SIG-M5 treated with dmso at 0.1 percent for 504 hours (cell line): Measurements from ENCODE around the gene FOCAD.

Source experiments
- DNase-seq: peaks from one replicate; lab custom pipeline; 2025; ENCODE audit not compliant: unreplicated experiment; lab: John Stamatoyannopoulos, UW

FOCAD gene

DNA sequence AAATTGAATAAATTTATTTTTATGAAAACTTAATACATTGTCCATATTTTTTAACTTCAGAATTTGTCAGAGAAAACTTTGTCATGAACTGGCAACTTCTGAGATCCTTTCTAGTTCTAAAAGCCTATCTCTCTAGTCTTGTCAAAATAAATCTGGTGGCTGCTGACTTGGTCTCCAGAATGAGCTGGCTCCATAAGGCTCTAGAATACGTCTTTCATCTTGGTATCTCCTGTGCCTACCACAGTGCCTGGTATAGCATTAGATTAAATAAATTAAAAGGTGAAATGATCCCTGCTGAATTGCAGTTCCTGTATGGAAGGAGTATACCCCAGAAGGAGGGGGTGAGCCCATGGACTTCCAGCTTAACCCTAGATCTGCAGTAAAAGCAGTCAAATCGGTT is 2.6 kb upstream of the FOCAD start:
- no peak for DNase-seq

DNA sequence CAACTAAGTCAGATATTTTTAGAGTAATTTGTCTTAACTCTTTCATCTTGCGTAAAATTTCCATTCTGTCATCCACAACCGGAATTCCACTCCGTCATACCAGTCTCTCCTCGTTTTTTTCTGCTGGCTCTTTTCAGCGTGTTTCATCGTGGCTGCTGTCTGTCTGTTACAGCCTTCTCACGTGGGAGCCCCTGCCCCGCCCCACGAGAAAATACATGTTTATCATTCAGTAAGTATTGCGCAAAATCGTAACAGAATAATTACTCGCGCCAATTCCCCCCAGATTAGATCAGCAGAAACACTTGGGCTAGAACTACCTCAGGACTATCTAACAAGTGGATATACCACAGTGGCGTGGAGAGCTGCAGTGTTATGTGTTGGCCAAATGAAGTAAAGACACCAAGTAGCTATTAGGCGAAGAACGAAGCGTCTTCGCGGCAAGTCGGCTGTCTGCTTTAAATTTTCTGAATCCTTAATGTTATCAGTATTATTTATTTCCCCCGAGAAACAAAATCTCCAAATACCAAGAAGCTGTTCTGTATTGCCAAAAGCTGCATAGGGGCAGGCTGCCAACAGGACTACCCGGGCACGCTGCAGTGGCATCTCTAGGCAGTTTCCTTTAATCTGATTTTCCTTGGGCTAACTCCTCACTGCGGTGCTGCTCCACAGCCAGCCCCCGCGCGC is 566 bp upstream of the FOCAD start:
- peak; percentile 66 for DNase-seq

DNA sequence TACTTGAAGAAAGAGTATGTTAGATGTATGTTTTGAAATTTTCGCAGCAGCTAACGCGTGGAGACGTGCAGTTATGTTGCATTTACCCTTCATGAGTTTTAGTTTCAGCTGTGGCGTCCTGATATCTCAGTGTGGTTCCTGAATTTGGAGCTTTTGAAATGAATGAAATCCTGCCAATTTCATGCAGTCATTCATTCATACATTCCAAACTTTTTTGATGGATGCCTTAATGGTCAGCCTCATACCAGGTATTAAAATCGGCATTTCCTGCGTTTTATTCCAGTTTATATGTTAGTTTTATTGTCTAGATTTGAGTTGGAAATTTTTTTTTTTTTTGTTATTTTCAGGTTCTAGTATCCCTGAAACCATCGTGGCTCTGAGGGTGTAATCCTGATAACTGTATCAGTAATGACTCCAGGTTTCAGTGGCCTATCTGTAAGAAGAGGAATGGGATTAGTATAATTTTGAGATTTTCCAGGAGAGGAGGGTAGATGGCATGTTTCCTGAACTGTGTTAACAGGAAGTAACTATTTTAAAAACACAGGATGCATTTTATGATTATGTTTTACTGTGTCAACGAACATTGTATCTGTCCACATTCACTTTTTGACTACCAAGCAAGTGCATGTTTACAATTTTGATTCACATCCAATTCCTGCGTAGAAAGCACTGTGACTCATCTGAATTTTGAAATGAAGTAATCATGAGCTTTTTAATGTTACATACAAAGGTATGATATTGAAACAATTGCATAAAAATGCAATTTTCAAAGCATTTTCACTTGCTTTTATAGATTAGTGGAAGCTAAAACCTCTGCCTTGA is 1.0 kb downstream of the FOCAD start:
- peak; percentile 7 for DNase-seq

DNA sequence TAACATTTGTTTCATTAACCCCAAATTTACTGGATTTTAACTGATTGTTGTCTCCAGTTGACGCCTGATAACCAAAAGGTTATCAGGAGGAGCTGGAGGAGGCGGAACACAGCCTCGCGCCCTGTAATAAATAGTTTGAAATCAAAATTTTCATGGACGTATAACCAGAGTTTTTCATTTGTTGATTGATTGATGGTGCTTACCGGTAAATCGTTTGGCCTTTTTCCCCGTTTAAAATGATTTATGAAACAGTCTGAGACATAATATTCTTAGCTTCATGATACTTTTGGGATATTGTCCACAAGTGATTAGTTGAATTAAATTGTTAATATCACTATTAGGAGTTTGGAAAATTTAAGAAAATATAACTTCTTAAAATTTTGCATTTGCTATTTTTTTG is 1.7 kb downstream of the FOCAD start:
- no peak for DNase-seq

DNA sequence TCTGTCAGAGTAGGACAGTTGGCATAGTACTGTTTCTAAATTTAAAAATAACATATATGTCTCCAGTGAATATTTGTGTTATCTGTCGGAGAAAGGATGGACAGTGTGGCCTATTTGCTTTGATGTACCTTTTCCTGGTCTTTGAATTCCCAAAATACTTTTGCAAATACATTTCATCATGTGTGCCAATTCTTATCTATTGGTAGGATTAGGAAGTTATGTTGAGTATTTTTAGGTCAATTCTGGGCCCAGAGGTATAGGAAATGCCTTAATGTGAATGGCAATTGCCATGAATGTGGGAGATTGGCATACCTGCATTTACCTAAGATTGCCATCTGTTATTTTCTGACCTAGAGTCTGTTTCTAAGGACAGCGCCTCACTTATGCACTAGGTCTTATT is 5.8 kb downstream of the FOCAD start:
- DNase-seq, result no peak

DNA sequence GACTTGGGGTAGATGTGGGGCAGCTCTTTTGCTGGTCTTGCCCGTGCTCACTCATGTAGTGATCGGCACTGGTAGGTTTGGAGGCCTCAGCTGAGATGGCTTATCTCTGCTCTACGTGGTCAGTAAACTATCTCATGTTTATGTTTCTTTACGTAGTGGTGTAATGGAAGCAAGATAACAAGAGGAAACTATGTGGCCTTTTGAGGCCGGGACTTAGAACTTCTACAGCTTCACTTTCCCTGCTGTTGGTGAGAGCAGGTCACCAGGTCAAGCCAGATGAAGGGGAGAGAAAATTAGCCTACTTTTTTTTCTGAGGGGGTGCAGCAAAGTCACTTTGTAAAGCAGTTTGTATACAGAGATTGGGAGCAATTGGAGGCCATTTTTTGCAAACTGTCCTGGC is 8.5 kb downstream of the FOCAD start:
- DNase-seq, result no peak

DNA sequence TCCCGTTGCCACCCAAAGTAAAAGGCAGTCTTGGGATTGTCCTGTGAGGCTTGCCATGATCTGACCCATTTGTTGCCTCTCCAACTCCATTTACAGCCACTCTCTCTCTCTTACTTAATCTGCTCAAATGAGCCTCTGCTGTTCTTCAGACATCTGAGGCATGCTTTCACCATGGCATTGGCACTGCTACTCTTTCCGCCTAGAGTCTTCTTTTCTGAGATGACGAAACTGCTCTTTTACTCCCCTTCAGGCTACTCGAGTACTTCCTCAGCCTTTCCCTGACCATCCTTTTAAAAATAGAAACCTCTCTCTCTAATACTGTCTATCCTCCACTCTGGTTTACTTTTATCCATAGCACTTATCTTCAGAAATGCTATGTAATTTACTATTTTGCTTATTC is 9.0 kb downstream of the FOCAD start:
- DNase-seq, result peak; percentile 51

DNA sequence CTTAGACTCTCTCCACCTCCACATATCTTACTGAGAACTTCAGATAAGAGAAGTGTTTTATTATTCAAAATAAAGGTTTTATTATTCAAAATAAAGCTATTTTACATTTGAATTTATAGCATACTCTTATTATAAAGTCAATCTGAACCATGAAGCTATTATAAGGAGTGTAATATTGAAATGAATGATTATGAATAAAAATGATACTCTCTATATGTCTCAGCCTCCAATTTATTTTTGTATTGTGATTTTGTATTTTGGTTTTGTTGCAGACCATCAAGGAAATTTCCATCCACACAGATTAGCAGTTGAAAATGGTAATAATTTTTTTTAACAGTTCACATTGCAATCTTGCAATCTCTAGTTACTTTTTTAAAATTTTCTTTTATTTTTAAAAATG is 10.2 kb downstream of the FOCAD start:
- no peak for DNase-seq

DNA sequence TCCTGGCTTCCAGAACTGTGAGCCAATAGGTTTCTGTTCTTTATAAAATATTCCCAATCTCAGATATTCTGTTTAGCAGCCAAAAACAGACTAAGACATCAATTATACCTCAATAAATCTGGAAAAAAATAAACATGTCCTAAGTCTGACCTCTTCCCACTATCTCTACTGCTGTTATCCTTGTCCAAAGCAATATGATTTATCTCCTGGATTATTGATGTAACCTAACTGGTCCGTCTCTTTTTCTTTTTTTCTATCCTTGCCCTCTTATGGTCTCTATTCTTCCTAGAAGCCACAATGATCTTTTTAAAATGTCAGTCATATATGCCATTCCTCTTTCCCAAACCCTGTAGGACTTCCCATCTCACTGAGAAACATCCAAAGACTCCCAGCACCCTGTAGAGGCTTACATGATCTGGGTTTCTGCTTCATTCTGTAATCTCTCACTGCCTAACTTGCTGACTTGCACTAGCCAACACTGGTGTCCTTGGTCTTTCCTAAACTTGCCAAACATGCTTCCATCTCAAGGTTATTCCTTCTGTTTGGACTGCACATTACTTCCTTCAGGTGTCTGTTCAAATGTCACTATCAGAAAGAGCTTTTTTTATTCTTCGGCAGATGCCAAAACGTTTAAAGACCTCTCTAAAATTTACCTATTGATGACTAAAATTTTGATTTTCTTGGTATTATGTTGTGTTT is 13.1 kb downstream of the FOCAD start:
- DNase-seq, result no peak

DNA sequence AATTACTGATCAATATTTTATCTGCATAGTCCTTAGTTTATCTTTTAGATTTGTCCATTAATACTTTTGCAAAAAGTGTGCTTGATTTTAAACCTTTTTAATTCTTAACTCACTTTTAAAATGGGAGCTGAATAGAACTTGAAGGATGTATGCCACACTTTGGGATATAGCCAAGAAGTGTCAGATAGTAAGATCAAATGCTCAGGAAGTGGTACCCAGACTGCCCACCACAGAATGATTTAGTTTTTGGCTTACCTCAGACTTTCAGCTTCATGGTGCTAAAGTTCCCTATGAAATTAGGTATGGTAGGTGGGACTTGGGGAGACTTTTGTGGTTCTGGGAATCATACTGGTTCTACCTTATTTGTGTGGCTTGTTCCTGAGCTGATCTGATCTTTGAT is 14.7 kb downstream of the FOCAD start:
- DNase-seq, result no peak

DNA sequence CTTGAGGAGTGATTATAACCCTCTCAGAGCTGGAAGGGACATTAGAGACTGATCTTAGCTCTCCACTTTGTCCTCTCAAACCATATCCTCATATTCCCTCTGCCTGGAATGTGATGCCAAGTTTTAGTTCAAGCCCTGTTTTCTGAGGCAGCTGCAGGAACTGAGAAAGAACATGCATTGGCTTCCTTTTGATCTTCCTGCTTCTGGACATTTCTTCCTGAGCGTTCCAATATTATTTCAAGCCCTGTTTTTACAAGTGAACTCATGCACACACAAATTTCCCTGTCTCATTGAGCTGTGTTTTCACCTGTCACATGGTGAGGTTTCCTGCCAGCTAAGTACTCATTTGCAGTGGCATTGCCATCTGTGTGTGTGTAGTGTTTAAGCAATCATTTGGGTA is 17.0 kb downstream of the FOCAD start:
- DNase-seq, result no peak

DNA sequence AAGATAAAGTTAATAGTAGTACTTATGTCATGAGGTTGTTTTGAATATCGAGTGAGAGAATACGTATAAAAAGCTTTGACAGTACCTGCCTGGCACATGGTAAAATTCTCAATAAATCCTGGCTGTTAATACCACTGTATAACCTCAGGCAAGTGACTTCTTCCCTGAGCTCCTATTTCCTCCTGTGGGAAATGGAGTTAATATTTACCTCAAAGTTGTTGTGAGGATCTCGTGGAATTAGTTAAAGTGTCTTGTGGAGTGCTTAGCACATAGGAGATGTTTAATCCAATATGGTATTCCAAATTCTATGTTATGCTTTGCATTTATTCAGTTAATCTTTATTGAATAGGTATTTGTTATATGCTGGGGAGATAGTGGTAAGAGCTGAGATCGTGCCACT is 18.5 kb downstream of the FOCAD start:
- no peak for DNase-seq

DNA sequence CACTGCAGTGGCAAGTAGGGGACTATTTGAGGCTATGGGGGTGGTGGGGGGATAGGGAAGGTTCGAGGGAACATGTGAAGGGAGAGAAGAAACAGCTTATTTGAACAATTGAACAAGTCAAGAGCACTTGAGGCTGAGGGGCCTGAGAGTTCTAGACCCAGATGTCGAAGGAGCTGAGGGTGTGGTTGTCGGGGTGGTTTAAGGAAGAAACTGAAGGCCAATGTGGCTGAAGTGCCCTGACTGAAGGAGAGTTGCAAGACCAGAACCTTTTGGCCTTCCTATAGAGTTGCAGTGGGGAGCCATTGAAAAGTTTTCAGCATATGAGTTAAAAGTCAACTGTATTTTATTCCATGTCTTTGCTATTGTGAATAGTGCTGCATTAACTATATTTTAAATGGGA is 19.1 kb downstream of the FOCAD start:
- no peak for DNase-seq

DNA sequence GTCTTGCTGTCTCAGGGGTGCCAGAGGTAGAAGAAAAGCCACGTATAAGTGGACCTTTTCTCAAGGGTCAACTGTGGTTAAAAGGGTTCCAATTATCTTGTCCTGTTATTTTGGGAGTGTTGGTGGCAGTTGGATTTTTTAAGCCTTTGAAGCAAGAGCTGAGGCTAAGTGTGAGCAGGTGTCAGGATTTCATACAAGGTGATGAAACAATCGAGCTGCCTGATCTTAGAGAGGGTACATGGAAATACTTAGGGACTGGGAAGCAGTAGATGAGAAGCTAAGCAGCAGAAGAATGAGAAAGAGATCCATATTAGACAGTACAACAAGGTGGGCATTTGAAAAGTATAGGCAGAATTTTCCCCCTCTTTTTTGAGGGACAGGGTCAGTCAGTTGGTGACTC is 23.6 kb downstream of the FOCAD start:
- DNase-seq, result no peak

DNA sequence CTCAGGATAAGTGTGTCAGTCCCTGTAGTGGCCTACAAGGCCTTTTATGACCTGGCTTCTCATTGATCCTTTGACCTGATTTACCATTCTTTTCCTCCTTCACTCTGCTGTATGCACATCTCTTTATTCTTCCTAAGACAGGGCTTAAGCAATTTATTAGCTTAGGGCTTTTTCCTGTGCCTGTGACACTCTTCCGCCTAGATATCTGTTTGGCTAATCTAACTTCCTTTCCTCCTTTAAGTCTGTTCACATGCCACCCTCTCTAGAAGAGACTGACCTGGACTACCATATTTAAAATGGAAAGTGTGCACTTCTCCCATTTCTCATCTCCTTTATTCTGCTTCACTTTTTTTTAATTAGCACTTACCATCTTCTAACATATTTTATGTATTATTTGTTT is 29.1 kb downstream of the FOCAD start:
- DNase-seq, result no peak

DNA sequence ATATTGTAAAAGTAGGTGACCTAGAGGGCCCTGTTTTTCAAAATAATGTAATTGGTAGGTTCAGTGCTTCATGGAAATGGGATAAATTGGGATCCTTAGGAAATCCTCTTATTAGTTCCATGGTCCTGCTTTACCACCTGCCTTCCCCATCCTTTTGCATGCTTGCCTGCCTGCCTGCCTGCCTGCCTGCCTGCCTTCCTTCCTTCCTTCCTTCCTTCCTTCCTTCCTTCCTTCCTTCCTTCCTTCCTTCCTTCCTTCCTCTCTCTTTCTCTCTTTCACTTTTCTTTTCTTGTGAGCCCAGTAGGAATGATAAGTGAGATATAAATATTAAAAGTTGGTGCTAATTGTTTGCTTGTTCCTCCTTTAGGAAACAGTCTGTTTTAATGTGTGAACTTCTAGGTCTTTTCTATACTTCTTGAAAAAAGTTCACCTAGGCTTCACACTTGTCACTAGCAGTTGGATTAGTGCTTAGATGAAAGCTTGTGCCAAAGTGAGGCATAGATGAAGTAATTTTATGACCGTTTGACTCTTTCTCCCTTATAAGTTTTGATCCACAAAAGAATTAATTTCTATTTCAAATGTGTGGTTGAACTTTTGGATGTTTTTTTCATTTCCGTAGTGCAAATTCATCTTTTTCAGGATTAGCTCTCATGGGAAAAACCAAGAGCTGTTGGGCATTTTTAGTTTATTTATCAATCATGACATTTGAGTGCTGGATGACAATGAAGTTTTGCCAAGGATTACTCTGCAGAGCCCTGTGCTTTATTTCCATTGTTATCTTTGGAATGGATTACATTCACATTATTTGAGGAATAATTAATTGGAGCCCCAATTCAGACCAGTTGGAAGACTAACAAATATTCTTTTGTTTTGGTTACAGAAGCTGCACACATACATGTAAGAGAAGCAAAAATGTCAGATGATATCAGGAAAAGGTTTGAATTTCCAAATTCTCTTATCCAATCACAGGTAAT is 30.7 kb downstream of the FOCAD start:
- DNase-seq, result no peak

DNA sequence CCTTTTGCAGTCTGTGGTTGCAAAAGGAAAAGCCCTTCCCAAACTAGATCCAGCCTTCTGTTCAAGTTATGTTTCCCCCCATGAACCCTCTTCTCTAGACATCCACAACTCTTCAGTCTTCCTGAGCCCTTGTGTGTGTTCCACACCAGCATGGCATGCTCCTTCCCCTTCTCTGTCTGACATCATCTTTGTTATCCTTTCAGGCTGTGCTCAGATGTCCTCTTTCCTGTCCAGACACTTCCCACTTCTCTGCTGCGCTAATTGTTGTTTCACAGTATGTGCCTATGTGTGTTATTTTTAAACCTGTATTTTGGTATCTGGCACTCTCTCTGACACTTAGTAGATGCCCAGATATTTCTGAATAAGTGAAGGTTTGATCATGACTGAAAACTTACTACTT is 38.2 kb downstream of the FOCAD start:
- peak; percentile 8 for DNase-seq

DNA sequence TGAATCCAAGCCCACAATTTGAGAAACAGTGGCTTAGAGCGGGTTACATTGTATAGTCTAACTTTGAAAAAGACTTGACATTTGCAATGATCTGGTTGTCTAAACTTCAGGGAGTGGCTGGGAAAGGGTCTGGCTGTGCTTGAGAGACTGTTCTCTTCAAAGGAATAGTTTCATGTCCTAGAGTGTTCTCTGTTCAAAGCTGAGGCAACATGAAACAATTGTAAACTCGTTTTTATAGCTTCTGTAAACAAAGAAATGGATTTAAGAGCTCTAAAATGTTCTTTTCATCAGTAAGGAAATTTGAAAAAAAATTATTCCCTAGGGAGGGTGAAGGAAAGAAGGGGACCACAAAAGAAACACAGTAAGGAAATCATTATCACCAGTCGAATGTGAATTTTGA is 41.6 kb downstream of the FOCAD start:
- DNase-seq, result no peak

DNA sequence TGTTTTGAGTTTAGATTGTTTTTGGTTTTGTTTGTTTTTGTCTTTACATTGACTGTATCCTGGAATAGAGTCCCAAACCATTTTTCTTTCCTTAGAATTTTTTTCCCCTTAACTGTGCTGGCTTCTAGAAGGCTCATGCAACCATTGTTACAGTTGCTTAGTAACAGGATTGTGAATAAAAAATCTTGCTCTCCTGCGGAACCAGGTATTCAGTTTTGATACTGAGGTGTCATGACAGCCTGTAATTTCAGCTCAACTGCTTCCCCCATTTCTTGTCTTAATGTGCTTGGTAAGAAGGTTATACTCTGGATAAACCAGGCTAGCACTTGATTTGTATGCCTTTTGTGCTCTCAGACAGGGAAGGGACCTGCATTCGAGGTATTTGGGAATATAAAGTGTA is 42.1 kb downstream of the FOCAD start:
- no peak for DNase-seq

DNA sequence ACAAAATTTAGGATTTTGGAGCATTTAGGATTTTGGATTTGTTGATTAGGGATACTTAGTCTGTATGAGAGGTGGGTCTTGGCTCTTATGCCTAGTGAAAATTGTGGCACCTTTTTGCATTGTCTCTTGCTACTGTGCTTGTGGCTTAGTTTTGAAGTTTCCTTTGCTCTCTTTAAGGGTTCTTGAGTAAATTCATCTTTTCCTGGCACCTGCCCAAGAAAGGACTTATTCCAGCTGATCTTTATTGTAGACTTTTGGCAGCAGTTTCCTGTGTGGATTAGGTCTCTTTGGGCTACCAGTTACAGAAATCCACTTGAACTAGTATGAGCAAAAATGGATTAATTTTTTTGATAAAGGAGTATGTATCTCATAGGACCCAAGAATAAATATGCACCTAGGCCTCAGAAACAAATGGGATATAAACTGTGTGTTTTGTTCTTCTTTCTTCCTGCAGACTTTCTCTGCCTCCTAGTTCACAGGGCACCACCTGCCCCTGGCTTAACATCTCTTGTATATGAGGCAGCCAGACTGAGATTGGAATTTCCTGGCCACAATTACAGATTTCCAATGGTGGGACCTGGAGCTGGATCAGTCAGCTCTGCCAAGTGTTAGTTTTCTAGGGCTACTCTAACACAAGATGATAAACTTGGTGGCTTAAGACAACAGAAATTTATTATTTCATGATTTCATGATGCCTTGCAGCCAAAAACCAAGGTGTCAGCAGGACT is 44.6 kb downstream of the FOCAD start:
- DNase-seq, result no peak
